ENCODE data around the gene PACC1.

DNA sequence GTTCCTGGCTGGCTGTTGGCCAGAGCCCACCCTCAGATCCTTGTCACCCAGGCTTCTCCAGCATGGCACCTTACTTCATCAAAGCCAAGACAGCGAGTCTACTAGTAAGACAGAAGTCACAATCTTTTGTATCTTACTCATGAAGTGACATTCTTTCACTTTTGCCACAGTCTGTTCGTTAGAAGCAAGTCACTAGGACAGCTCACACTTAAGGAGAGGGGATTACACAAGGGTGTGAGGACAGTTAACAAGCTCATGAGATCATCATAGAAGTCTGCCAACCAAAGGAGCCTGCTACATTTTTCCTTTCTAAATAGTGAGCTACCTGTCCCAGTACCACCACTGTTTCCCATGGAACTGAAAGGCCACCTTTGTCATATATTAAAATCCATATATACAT, 61.5 kb downstream of the PACC1 start:
- TF ChIP-seq, protein P1, sequence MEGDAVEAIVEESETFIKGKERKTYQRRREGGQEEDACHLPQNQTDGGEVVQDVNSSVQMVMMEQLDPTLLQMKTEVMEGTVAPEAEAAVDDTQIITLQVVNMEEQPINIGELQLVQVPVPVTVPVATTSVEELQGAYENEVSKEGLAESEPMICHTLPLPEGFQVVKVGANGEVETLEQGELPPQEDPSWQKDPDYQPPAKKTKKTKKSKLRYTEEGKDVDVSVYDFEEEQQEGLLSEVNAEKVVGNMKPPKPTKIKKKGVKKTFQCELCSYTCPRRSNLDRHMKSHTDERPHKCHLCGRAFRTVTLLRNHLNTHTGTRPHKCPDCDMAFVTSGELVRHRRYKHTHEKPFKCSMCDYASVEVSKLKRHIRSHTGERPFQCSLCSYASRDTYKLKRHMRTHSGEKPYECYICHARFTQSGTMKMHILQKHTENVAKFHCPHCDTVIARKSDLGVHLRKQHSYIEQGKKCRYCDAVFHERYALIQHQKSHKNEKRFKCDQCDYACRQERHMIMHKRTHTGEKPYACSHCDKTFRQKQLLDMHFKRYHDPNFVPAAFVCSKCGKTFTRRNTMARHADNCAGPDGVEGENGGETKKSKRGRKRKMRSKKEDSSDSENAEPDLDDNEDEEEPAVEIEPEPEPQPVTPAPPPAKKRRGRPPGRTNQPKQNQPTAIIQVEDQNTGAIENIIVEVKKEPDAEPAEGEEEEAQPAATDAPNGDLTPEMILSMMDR (IDR thresholded peaks at IDR 0.05 in 4 of 5, conservative IDR thresholded peaks at IDR 0.05 in 1 of 5) = no peak
- no peak for TF ChIP-seq POLR2A (IDR thresholded peaks at IDR 0.05)
